OCI-LY1 (cell line): Measurements from ENCODE around the gene NFATC2IP.

Source experiments
- CTCF ChIP-seq: fragments of 200-600 bp; sonication (generic), shearing (Covaris generic); IDR thresholded peaks from 2 replicates; pipeline ENCODE4 v1.5.1; 2017; ENCODE audit warnings: mild to moderate bottlenecking, antibody characterized with exemption, low read length, moderate library complexity, mixed read lengths
- EZH2 ChIP-seq: fragments of 200-600 bp; sonication (generic), shearing (Covaris generic); IDR thresholded peaks from 2 replicates; pipeline ENCODE4 v1.8.0; 2017; ENCODE audit warnings: borderline replicate concordance, mixed run types, mild to moderate bottlenecking, antibody characterized with exemption, low read length, moderate library complexity, mixed read lengths

GRCh38 chr16:28905229-28905754 lies 45.4 kb upstream of the NFATC2IP start:
- TF ChIP-seq CTCF (no peak), EZH2 (no peak)
